HG02938 (cell line): Measurements from ENCODE around the gene HTRA3.

Source experiments
- ATAC-seq: cut with Tn5 transposase; IDR thresholded peaks from one replicate; pipeline ENCODE4 v1.9.1; 2021; ENCODE audit warnings: mild to moderate bottlenecking, moderate library complexity; ENCODE audit not compliant: unreplicated experiment

The HTRA3 gene

GRCh38 chr4:8278421-8279287 lies 9.1 kb downstream of the HTRA3 start:
- no peak for ATAC-seq

DNA sequence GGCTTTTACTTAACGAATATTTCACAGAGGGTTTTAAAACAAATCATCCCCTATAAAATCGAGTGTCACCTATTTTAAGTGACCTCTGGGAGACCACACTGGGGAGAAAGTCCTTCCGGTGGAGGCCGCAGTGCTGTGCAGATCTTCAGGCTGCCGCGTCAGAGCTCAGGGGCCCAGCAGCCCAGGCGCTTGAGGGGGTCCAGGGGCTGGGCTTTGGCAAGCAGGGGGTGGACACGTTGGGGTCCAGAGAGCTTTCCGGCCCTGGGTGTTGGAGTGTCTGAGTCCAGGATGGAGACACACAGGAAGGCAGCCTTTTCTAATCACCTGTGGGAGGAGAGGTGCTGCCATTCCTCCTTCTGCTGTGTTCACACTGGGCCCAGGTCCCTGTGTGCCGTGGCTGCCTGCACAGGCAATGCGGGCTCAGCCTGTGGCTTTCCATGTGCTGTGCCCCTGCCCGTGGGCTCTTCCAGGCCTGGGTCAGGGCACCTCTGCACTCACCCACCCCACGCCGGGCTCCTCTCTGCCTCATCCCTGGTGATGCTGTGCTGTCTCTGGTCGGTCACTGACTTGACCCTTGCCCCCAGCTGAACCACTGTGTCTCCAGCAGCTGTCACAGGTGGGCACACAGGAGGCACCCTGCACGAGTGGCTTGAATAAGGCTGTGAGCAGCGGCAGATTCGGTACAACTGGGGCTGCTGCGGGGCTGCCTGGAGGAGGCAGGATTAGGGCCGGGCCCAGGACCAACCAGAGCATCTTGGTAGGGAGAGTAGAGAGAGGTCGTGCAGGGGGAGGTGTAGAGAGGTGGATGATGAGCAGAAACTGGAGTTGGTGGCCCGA lies 10.0 kb downstream of the HTRA3 start:
- ATAC-seq: no peak

GRCh38 chr4:8280158-8280875 lies 10.8 kb downstream of the HTRA3 start:
- ATAC-seq: no peak

DNA sequence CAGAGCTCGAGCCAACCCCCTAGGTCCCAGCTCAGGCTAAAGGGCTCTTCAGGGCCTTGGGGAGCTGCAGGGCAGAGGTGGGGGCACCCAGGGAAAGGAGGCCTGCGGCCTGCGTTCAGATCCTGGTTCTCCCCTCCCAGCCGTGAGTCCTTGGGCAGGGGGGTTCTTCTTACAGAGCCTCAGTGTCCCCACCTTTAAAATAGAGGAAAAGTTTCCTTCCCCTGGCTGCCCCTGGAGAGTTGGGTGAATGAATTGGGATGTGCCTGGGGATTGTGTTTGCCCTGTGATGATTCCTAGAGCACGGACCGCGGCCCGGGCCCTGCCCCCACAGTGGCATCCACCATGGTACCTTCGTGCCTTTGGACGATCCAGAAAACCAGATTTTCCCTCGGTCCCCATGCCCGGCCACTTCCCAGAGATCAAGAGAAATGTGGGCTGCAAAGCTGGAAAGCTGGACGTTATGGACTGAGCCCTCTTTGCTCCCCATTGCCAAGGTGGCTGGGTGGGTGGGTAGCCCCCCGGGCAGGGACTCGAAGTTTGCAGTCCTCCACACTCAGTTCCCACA lies 11.4 kb downstream of the HTRA3 start:
- ATAC-seq: no peak

GRCh38 chr4:8281519-8282133 lies 12.1 kb downstream of the HTRA3 start:
- ATAC-seq: no peak

- no peak for ATAC-seq
These were observed 12.6 kb downstream of the HTRA3 start for GRCh38 chr4:8282134-8282641.

DNA sequence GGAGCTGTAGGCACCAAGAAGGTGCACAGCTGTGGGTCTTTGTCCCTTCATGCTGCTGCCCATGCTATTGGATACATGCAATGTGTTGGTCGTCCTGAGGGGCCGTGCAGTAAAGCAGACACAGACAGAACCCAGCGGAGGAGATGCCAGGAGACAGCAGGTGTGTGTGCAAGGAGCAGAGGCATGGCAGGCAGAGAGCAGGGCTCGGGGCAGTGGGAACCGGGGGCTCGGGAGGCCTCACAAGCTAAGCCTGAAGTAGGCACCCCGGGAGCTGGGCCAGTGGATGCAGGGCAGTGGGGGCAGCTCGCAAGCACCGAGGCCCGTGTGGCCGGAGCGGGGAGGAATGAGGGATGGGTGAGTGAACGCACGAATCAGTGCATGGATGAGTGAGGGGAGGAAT lies 13.2 kb downstream of the HTRA3 start:
- no peak for ATAC-seq

DNA sequence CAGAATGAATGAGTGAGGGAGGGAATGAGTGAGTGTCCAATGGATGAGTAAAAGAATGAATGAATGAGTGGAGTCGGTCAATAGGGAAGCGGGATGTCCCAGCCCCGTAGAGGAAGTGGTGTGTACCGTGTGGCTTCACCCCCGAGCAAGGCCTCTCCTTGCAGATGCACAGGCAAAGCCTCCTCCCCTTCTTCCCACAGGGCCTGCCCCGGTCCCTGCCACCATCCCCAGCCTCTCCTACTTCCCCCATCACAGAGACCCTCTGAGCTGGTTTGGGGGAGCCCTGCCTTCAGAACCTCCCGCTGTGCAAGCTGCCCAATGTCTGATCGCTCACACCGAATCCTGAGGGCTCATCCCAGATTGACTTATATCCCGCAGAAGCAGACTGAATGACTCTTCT lies 13.6 kb downstream of the HTRA3 start:
- no peak for ATAC-seq

GRCh38 chr4:8283631-8284121 lies 14.1 kb downstream of the HTRA3 start:
- ATAC-seq: no peak

GRCh38 chr4:8284391-8284790 lies 14.8 kb downstream of the HTRA3 start:
- ATAC-seq: no peak

GRCh38 chr4:8285143-8285975 lies 15.8 kb downstream of the HTRA3 start:
- no peak for ATAC-seq

- ATAC-seq: no peak
These were observed 16.6 kb downstream of the HTRA3 start for GRCh38 chr4:8285976-8286718.

DNA sequence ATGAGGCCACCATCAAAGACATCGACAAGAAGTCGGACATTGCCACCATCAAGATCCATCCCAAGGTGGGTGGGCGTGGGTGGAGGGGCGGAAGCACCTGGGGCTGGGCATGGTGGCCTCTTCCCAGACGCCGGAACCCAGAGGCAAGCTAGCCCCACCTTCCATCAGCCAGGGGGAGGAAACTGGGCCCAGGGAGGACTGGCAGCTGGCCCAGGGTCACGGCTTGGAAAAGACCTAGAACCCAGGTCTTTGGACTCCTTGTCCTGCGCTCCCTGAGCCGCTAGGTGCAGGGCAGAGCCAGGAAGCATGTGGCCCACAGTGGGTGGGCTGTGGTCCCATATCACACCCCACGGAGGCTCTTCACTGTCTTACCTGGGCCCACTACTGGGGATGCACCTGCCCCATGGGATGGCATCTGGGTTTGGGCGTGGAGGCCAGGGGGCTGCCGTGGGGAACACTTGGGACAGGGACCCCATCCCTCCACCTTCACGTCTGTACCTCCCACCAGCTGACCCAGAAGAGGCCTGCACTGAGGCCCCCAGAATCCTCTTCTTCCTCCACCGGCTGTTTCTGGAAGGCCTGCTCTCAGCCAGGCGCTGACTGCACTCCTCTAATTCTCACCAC lies 17.3 kb downstream of the HTRA3 start:
- ATAC-seq: no peak

- no peak for ATAC-seq
These were observed 18.1 kb downstream of the HTRA3 start for GRCh38 chr4:8287343-8288280.

GRCh38 chr4:8289151-8289750 lies 19.7 kb downstream of the HTRA3 start:
- ATAC-seq: no peak

GRCh38 chr4:8289956-8290700 lies 20.6 kb downstream of the HTRA3 start:
- no peak for ATAC-seq
